HG03439 (cell line): ENCODE data around the gene RNGTT.
"Not testable (repeated sequence)": the region's sequence is repeated elsewhere in the genome, so short reads cannot be mapped to it uniquely, and the experiment has no call there.

Experiments
- ATAC-seq: cut with Tn5 transposase; IDR thresholded peaks from one replicate; pipeline ENCODE4 v1.9.1; 2021; ENCODE audit warnings: mild to moderate bottlenecking, moderate library complexity; ENCODE audit not compliant: unreplicated experiment

Gene RNGTT

GRCh38 chr6:88972504-88973423 lies 9.3 kb upstream of the RNGTT start:
- no peak for ATAC-seq

- no peak for ATAC-seq
These were observed 6.9 kb upstream of the RNGTT start for GRCh38 chr6:88970301-88970700.

- not testable (repeated sequence) for ATAC-seq
These were observed 5.8 kb upstream of the RNGTT start for GRCh38 chr6:88969255-88969654.

- no peak for ATAC-seq
These were observed 4.5 kb upstream of the RNGTT start for GRCh38 chr6:88967891-88968290.

- no peak for ATAC-seq
These were observed 2.3 kb upstream of the RNGTT start for GRCh38 chr6:88965691-88966090.

GRCh38 chr6:88964509-88964908 lies 1.1 kb upstream of the RNGTT start:
- no peak for ATAC-seq

GRCh38 chr6:88958842-88959241 lies 4.6 kb downstream of the RNGTT start:
- ATAC-seq: no peak

- no peak for ATAC-seq
These were observed 9.7 kb downstream of the RNGTT start for GRCh38 chr6:88953550-88954386.

GRCh38 chr6:88952065-88952704 lies 11.2 kb downstream of the RNGTT start:
- no peak for ATAC-seq

- ATAC-seq: no peak
These were observed 17.9 kb downstream of the RNGTT start for GRCh38 chr6:88945415-88946008.

GRCh38 chr6:88933521-88933920 lies 29.9 kb downstream of the RNGTT start:
- ATAC-seq: no peak

- ATAC-seq: not testable (repeated sequence)
These were observed 31.4 kb downstream of the RNGTT start for GRCh38 chr6:88932019-88932418.

- ATAC-seq: no peak
These were observed 40.5 kb downstream of the RNGTT start for GRCh38 chr6:88922775-88923548.

- ATAC-seq: no peak
These were observed 41.7 kb downstream of the RNGTT start for GRCh38 chr6:88921734-88922133.

GRCh38 chr6:88920774-88921733 lies 42.4 kb downstream of the RNGTT start:
- no peak for ATAC-seq

GRCh38 chr6:88920088-88920487 lies 43.3 kb downstream of the RNGTT start:
- no peak for ATAC-seq

- ATAC-seq: no peak
These were observed 44.4 kb downstream of the RNGTT start for GRCh38 chr6:88919032-88919431.

GRCh38 chr6:88916615-88917208 lies 46.7 kb downstream of the RNGTT start:
- no peak for ATAC-seq
